HG03442 (cell line): ENCODE data around the gene CACNA2D1.
"Not testable (repeated sequence)": the region's sequence is repeated elsewhere in the genome, so short reads cannot be mapped to it uniquely, and the experiment has no call there.

Experiments used
- ATAC-seq: cut with Tn5 transposase; IDR thresholded peaks from one replicate; pipeline ENCODE4 v1.9.1; 2021; ENCODE audit warnings: mild to moderate bottlenecking, moderate library complexity; ENCODE audit not compliant: unreplicated experiment

CACNA2D1 gene

DNA sequence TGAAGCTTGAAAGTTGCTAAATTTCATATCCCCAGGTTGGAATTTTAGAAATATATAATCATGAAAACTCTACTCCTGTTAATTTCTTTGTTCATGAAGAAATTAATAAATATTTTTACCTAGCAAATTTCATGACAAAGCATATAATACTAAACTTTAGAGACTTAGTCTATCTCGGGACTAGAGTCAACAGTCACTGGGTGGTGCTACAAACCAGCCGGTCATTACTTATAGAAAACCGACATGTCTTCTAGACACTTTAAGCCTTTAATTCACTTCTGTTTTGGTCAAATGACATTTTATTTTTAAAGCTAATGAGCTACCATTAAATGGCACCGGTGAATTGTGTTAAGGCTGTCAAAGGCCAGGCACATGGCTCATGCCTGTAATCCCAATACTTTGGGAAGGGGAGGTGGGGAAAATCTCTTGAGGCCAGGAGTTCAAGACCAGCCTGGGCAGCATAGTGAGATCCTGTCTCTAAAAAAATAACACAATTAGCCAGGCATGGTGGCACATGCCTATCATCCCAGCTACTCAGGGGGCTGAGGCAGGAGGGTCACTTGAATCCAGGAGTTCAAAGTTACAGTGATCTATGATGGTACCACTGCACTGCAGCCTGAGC lies 270.1 kb downstream of the CACNA2D1 start:
- no peak for ATAC-seq

DNA sequence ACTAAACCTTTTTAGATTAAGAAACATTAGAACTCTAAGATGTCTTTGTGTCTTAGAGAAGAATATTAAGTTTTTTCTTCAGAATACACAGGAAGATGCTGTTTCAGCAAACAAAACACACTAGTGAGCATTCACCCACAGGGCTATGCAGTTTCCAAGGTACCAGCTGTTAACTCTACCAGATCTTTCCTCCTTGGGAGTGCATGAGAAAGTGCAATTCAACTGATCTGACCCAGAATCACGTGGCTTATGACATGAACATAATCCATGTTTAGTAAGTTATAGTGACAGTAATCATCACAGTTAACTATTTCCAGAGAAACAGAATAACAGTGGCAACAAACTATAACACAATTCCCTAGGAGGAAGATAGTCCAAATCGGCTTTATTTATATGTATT lies 270.7 kb downstream of the CACNA2D1 start:
- no peak for ATAC-seq

DNA sequence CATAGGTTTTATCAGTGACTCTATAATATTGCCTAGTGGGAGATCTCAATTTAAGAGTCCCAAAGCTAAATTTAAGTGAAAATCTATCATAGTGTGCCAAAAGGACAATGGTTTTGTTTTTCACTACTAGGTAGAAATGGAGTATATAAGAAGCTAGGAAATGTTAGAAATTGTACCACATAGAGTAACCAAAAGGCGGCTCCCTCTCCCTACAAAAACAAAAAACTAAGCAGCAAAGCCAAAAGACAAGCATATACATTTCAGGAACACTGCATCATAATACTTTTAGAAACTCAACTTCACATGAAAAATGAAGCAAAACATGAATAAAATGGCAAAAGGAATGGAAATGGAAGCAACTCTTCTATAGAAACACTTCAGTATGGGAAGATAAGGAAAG lies 271.6 kb downstream of the CACNA2D1 start:
- ATAC-seq = no peak

DNA sequence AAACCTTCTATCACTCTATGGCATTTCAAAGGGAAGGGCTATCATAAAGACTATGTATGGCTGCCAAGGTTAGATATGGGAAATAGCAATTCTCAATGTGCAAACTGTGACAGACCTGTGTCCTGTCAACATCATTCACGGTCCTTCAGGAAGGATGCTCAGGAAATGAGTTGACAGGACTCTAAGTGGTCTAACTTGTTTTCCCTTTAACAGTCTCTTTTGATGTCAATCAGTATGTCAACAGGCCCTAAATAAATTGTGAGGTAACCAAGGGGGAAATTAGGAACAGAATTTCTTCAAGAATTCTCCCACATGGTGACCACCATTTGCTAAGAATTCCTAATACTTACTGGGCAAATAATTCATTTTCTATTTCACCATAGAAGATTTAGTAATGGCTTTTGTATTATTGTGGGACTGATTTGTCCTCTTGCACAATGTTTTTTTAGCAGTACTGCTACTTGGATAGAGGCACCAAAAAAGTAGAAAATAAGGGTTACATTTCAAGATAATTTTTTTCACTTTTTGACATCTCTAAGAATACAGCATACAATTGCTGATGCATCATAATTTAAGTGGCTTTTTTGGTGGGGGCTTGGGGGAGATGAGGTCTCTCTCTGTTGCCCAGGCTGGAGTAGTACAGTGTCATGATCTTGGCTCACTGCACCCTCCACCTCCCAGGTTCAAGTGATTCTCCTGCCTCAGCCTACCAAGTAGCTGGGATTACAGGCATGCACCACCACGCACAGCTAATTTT lies 275.8 kb downstream of the CACNA2D1 start:
- ATAC-seq = no peak

DNA sequence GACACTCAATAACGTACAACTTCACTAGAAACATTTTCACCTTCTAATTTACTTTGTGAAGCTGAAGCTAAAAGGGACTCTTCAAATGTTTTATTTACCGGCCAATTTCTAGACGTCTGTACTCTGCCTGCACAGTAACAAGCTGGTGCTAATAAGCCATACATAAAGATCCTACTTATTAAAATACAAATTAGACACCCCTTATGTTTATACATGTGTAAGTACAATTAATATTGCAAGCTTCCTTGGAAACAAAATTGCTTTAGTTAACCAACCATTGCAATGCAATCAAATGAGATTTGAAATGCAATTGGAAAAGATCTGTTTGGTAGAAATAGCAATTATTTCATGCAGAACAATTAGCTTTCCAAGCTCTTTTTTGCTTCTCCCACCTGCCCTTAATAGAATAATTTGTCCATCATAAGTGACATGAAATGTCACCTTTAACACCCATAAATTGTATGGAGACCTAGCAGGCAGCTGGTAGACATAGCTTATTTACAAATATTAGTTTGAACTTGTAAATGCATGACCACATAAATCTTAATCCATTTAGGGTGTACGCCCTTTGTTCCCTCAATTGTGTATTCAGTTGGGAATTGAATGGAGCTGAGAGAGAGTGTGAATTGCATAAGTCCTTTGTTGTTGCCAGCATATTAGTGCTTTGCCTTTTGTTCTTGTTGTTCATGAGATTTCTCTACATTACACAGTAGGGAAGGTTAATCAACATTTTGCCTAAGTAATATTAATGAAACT lies 277.1 kb downstream of the CACNA2D1 start:
- no peak for ATAC-seq

DNA sequence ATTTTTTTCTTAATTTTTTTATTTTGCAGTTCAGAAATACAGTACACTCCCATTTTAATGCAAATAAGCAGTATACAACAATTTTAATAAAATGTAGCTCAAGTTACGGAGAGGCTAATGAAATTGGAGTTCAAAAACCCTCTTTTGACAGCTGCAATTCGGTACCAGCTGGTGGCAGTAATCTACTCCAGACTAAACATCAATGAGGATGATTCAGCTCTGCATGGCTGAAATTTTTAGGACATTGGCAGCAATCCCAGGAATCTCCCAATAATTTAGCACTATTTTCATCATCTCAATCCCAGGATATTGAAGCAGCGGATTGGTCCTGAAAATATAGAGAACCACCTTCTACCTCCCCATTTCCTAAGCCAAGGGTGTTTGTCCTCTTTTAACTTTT lies 278.8 kb downstream of the CACNA2D1 start:
- ATAC-seq = no peak

DNA sequence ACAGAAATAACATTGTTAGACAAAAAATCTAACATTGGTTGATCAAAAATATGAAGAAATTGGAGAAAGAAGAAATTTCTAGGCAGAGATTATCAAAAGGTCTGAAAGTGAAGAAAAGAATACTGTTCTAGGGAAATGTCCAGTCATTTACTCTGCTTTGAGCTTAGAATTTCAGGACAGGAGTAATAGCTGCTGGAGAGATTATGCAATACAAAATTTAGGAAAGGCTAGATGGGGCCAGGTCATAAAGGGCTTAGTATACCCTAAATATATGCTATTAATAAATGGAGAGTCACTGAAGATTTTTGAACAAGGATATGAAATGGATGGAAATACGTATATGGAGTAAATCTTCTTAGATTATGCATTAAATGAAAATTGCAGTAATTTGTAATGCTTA lies 279.2 kb downstream of the CACNA2D1 start:
- ATAC-seq = no peak

DNA sequence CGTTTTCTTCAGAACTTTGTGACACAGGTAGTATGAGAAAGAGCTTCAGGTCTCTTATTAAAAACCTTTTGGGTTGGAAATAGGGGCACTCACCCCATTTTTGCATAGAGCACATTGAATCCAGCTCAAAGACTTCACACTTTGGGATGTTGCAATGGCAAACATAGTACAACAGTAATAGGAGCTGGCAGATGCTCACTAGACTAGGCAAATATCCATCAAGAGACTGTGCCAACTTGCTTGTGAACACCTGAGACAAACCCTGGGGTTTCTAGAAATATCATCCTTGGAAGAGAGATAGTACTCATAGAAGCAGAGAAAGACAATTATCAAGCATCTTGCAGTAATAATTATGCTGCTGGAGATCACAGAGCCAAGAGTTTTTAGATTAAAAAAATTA lies 280.0 kb downstream of the CACNA2D1 start:
- ATAC-seq = no peak

DNA sequence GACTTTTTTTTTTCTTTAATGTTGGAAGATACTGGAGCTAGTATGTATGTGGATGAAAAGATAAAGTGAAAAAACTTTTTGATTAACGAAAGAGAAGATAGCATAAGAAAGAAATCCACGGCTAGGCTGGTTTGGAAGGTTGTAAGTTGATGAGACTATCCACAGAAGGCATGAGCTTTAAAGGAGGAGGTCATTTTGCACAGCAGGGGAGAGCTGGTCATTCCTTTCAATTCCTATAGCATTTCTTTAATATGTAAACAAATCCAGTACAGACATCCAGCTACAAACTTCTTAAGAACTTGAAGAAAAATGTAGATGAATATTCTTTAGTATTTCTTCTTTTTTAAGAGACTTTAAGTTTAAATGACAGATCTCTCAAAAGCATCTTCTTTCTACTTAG lies 281.3 kb downstream of the CACNA2D1 start:
- no peak for ATAC-seq

DNA sequence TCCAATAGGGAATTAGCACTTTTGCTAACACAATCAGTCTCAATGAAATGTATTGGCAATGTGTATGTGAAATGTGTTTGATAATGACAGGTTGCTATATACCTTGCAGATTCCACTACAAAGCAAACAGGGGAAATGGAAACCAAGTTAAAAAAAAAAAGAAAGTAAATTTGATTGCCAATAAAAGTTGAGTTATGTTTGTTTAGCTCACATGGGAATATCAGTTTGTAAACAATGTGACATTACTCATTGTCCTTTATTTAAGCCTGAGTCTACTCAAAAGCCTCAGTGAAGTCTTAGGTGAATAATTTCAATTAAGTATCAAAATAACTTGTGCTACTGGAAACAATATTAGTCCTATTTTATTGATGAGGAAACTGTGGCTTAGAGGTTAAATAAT lies 285.2 kb downstream of the CACNA2D1 start:
- no peak for ATAC-seq

DNA sequence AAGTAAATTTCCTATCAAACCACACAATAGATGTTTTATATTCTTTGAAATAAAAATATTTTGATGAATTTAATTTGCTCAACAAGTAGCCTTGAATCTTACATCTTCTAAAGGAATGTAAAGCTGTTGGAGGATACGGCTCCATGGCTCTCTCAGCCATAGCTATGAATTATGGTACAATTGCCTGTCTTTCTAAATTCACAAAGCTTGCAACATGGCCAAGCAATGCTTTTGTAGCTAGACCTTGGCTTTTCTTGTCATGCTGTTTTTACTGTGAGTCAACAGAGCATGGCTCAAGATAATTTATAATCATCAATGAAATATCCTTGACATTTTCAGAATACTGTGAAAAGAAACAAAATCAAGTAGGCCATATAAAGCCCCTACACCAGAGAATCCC lies 286.7 kb downstream of the CACNA2D1 start:
- no peak for ATAC-seq

DNA sequence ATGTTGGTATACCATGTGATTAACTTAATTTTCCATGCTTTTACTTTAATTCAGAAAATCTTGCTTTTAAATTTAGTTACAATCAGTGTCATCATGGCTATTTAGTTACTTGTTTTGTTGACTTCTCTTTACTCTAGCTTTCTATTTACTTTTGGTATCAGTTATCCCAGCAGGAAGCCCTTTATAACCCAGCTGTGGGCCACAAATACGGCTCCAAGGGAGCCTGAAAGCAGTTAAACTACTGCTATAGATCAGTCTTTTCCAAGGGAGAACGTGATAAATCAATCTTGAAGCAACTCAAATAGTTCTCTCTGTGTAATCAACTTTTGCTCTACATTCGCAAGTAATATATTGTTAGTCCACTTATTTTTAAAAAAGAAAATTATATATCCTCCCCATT lies 287.4 kb downstream of the CACNA2D1 start:
- no peak for ATAC-seq

DNA sequence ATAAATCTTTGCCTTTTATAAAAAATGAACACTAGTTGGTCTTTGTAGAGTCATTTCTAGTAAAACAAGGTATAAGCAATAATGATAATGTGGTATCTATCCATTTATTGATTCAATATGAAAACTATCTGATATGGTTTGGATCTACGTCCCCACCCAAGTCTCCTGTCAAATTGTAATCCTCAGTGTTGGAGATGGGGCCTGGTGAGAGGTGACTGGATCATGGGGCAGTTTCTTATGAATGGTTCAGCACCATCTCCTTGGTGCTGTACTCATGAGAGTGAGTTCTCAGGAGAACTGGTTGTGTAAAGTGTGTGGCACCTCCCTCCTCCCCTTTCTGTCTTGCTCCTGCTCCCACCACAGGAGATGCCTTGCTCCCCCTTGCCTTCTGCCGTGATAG lies 288.8 kb downstream of the CACNA2D1 start:
- ATAC-seq = no peak

DNA sequence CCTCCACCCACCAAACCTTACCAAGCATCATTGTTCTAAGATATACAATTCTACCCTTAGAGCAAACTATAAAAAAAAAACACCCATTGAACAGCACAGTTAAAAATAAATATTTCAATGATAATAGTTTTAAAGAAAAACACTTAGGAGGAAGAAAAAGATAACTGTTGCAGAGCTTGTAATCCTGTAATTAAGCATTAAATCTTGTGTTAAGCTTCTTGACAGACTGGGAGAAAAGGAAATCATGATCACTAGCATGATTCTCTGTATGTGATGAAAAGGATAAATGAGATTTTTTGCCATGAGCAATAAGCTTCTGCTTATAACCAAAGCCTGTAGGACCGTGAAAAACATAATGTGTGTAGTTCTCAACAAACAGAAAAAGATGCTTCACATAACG lies 289.8 kb downstream of the CACNA2D1 start:
- no peak for ATAC-seq

DNA sequence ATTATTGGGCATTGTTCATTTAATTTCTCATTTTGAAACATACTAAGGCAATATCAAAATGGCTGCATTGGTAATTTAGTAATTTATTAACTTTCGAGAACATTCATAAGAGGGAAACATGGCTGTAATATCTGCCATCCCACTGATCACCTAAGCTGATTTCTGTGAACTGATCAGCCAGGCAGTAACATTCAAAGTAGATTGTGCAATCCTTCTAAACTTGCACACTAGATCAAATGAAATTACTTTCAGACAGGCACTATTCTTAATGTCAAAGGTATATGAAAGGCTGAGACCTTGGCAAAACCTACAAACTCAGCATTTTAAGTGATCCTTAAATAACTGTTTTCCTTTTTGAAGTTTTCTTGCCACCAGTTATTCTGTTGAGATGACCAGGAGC lies 290.7 kb downstream of the CACNA2D1 start:
- no peak for ATAC-seq

DNA sequence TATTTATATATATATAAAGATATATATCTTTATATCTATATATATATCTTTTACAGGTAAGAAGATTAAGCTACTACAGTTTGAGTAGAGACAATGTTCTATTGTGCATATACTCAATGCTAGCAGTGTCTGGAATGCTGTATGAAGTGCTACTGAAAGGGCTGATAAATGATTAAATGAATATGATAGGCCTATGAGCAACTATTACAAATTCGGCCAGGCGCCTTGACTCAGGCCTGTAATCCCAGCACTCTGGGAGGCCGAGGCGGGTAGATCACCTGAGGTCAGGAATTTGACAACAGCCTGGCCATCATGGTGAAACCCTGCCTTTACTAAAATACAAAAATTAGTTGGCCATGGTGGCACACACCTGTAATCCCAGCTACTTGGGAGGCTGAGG lies 297.1 kb downstream of the CACNA2D1 start:
- no peak for ATAC-seq

DNA sequence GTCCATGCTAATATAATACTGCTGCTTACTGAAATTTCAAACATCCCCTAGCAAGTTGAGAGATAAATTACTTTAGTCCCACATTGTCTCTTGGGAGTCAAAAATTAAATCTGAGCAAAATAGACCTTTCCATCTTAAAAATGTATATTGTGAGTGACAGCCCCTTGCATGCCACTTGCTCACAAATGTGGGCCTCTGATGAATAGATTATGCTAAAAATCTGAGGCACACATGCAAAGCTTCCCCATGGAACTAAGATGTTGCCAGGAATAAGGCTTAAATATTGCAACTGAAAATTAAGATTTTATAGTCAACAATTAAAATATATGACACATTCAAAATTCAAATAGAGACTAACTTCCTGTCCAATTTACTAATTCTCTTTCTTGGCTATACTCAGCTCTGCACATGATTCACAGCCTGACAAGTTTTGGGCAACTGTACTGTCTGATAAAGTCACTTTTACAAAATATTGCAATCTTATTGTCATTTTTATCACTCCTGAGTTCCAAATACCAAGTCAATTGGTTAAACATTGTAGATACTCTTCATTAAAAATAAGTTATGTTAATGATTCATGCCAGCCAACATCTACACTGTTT lies 301.2 kb downstream of the CACNA2D1 start:
- no peak for ATAC-seq

DNA sequence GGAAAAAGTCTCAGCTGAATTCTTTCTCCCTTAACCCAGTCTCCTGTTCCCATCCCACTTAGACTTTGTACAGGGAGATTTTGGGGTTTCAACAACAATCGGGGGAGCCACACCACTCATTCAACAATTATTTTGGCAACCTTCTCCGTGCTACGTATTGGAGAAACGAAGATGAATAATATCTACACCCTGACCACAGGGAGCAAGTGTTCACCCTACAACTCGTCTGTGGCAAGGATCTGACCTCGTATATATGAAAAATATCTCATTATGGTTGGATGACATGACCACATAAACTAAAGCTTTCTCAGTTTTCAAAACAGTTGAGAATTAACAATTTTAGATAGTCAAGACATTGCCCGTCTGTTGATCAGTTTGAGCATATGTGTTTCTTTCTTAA lies 302.1 kb downstream of the CACNA2D1 start:
- ATAC-seq = no peak

DNA sequence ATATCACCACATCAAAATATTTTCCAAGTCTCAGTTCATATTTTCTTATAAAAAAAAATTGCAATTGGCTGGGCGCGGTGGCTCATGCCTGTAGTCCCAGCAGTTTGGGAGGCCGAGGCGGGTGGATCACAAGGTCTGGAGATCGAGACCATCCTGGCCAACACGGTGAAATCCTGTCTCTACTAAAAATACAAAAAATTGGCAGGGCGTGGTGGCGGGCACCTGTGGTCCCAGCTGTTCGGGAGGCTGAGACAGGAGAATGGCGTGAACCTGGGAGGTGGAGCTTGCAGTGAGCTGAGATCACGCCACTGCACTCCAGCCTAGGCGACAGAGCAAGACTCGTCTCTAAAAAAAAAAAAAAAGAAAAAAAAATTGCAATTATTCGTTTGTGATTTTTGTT lies 303.0 kb downstream of the CACNA2D1 start:
- not testable (repeated sequence) for ATAC-seq

DNA sequence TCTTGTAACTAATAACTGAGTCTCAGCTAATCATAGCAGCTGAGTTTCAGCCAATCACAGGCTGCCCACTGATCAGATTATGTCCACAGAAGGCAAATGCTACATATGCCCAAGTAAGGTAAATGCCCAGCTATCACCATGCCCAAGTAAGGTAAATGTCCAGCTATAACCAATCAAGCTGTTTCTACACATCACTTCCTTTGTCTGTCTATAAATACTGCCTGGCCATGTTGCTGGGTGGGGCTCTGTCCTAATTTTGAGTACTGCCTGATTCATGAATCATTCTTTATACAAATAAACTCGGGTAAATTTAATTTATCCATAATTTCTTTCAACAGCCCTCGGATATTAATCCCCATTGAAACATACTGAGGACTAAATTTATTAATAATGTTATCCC lies 312.4 kb downstream of the CACNA2D1 start:
- ATAC-seq = no peak

DNA sequence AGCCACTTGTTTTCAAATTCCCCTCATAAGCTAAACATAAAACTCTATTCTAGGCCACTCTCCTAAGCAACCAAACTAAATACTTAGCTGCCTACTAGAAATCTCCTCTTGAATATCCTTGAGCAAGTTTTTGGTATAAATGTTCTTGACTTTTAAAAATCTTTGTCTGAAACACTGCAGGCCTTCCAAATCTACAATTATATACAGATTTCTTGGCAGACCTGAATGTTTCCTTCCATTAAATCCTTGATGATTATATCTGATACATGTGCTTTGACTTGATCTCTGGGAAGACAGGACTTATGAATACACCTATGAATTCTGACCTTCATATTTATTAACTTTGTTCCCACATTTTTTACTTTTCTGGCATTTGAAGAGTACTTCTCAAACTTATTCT lies 314.5 kb downstream of the CACNA2D1 start:
- no peak for ATAC-seq

DNA sequence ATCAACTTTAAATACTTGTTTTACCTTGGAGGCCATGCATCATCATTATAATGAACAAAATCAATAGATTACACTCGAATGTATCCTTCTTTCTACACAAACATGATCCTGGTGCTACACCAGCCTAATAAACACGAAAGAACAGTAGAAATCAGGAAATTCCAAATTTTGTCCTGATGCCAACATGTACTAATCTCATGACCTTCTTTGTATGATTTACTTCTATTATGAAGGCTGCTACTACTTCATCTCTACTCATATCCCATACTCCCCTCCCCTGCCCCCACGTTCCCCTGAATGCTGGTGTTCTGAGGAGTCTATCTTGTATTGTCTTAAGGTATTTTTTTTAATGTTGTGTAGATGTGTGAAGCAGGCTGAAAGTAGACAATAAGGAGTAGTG lies 315.0 kb downstream of the CACNA2D1 start:
- ATAC-seq = no peak
